GM13977 (cell line): Measurements from ENCODE around the gene UNC93B1.

Source experiments
- DNase-seq: peaks from one replicate; pipeline ENCODE4 v3.0.0; 2012; ENCODE audit warnings: low spot score
- in situ Hi-C: fragments of 300-500 bp; cut with MboI; formaldehyde crosslinking; loops from one replicate; pipeline ENCODE4 v1.12.0; 2022; ENCODE audit warnings: low sequenced_read_pairs, low pct_unique_long_range_greater_than_20kb, mixed read lengths, inconsistent platforms; ENCODE audit not compliant: unreplicated experiment
- TF ChIP-seq, protein P1 (sequence below): IDR thresholded peaks from 2 replicates; pipeline ENCODE4 v1.5.1; 2012; ENCODE audit warnings: mild to moderate bottlenecking, control low read depth; ENCODE audit not compliant: insufficient read depth; ENCODE audit errors: extremely low read depth, missing control alignments

Gene UNC93B1

DNA sequence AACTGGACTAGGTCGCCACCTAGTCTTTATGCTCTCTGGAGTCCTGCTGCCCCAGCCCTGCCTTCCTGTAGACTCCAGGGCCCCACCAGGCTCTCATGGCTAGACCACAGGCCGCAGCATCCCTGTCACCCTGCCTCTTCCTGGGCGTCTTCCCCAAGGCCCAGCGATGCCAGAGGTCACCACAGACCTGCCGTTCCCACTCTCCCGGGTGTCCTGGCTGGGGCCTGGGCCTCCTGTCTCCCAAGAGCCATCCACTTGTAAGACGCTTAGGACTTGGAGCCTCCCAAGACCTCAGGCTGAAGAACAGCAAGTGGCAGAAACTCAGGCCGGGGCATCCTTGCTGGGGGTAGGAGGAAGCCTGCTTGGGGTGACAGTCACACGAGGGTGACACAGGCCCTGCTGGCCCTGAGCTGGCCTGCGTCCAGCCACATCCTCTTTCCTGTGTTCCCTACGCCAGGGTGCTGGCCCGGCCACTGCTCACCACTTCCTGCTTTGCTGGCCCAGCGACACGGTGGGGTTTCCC lies 32.9 kb upstream of the UNC93B1 start:
- in situ Hi-C loops, result no loop called here
- TF ChIP-seq, protein P1, sequence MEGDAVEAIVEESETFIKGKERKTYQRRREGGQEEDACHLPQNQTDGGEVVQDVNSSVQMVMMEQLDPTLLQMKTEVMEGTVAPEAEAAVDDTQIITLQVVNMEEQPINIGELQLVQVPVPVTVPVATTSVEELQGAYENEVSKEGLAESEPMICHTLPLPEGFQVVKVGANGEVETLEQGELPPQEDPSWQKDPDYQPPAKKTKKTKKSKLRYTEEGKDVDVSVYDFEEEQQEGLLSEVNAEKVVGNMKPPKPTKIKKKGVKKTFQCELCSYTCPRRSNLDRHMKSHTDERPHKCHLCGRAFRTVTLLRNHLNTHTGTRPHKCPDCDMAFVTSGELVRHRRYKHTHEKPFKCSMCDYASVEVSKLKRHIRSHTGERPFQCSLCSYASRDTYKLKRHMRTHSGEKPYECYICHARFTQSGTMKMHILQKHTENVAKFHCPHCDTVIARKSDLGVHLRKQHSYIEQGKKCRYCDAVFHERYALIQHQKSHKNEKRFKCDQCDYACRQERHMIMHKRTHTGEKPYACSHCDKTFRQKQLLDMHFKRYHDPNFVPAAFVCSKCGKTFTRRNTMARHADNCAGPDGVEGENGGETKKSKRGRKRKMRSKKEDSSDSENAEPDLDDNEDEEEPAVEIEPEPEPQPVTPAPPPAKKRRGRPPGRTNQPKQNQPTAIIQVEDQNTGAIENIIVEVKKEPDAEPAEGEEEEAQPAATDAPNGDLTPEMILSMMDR, result no peak
- no peak for DNase-seq

DNA sequence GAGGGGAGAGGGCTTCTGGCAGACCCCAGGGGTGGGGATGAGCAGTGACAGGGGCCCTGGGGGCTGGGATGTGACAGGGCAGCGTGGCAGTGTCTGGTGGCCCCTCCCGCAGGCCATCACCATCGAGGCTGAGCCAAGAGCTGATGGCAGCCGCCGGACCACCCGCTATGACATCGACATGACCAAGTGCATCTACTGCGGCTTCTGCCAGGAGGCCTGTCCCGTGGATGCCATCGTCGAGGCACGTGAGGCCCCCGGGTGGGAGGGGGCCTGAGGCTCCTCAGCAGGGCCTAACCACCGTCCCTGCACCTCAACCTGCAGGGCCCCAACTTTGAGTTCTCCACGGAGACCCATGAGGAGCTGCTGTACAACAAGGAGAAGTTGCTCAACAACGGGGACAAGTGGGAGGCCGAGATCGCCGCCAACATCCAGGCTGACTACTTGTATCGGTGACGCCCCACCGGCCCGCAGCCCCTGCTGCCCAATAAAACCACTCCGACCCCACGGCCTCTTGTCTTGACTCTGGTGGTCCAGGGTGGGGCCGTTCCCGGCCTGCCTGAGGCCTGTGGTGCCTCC lies 32.3 kb upstream of the UNC93B1 start:
- TF ChIP-seq, protein P1, result no peak
- no peak for DNase-seq
- in situ Hi-C loops, result no loop called here

DNA sequence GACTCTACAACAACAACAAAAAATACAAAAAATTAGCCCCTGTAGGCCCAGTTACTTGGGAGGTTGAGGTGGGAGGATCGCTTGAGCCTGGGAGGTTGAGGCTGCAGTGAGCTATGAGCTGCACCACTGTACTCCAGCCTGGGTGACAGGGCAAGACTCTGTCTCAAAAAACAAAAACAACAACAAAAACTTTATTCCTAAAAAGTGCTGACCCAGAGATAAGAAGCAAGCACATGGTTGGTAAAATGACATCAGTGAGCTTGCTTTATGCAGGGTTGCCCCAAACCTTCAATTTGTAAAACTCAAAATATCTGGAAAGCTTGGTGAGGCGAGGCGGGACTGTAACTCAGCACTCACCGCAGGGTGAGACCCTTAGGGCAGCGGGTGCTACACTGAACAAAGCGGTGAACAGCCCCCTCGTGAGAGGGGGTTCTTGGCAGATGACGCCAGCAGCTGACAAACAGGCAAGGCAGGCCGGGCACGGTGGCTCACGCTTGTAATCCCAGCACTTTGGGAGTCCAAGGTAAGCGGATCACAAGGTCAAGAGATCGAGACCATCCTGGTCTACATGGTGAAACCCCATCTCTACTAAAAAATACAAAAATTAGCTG lies 31.5 kb upstream of the UNC93B1 start:
- DNase-seq, result no peak
- TF ChIP-seq, protein P1, result no peak
- in situ Hi-C loops, result no loop called here

DNA sequence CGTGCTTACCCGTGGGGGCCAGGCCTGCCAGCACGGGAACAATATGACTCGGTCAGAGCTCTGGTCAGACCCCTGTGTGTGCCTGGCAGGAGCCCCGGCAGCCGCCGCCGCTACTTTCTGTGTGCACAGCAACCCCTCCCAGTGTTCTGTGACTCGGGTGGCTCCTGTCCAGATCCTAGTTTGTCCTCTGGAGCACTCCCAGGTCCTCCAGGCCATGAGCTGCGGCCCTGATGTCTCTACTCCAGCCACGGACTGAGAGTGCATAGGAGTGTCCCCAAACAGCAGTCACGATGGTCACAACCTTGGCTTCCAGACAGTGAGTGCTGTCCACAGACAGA lies 29.8 kb upstream of the UNC93B1 start:
- DNase-seq, result no peak
- in situ Hi-C loops, result no loop called here
- TF ChIP-seq, protein P1, result no peak

DNA sequence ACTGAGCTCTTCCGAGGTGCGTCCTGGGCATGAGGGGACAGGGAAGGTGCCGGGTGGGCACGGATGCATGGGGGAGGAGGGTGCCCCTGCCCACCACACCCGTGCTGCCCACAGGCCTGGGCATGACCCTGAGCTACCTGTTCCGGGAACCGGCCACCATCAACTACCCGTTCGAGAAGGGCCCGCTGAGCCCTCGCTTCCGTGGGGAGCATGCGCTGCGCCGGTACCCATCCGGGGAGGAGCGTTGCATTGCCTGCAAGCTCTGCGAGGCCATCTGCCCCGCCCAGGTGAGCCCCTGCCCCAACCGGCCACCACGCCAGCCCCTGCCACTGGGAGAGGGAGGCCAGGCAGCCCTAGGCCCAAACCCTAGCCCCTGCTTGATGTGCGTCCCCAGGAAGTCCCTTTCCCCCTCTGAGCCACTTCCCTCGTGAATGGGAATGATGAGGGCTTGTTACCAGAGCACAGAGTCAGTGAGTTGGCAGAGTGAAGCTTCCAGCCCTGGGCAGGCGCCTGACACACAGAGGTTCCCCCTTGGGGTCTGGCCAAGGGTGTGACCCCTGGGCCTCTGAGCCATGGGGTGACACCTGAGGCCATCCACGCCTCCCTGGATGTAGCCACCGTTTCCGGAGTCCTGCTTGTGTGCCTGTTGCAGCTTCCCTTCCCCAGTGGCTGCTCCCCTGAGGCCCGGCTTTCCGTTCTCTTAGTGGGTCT lies 29.3 kb upstream of the UNC93B1 start:
- no peak for DNase-seq
- TF ChIP-seq, protein P1, result no peak
- in situ Hi-C loops, result no loop called here

DNA sequence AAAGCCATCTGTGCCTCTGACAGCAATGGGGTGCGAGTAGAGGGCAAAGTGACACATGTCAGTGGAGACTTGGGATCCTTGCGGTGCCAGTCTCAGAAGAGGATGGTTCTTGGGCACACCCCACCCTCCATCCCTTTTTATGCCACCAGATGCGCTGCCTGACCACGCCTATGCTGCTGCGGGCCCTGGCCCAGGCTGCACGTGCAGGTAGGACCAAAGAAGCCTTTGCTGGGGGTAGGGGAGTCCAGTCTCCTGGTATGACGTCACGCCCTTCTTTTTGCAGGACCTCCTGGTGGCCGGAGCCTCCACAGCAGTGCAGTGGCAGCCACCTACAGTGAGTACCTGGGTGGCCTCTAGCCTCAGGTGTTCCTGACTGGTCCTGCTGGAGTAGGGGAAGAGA lies 28.1 kb upstream of the UNC93B1 start:
- in situ Hi-C loops, result no loop called here
- TF ChIP-seq, protein P1, result no peak
- DNase-seq, result no peak
